NCI-H146 treated with DMSO at 0.1 percent for 48 hours (cell line): ENCODE results near the gene SLC39A5.

Source experiments
- DNase-seq: peaks from one replicate; lab custom pipeline; 2025; ENCODE audit not compliant: unreplicated experiment; lab: John Stamatoyannopoulos, UW

Gene SLC39A5

GRCh38 chr12:56213878-56214277, 16.0 kb upstream of the SLC39A5 start:
- DNase-seq: no peak

- no peak for DNase-seq
Observed at GRCh38 chr12:56216461-56216860, 13.4 kb upstream of the SLC39A5 start.

GRCh38 chr12:56219840-56220239, 10.0 kb upstream of the SLC39A5 start:
- no peak for DNase-seq

- no peak for DNase-seq
Observed at GRCh38 chr12:56220611-56221231, 9.1 kb upstream of the SLC39A5 start.

GRCh38 chr12:56221232-56221756, 8.6 kb upstream of the SLC39A5 start:
- no peak for DNase-seq

- DNase-seq: peak; percentile 98
Observed at GRCh38 chr12:56221757-56222530, 7.9 kb upstream of the SLC39A5 start, which contains the start of gene RNF41. RNF41 (minus strand) TSS chr12:56221922; CDS start chr12:56214047, 7,875 bp downstream.

- DNase-seq: no peak
Observed at GRCh38 chr12:56222531-56222895, 7.3 kb upstream of the SLC39A5 start.

- no peak for DNase-seq
Observed at GRCh38 chr12:56223571-56224101, 6.2 kb upstream of the SLC39A5 start.

GRCh38 chr12:56224102-56224701, 5.6 kb upstream of the SLC39A5 start, which contains the start of gene NABP2:
NABP2 (plus strand) TSS chr12:56224342; CDS start chr12:56224857, 515 bp downstream.
- DNase-seq: peak; percentile 98

GRCh38 chr12:56224954-56225353, 4.9 kb upstream of the SLC39A5 start:
- no peak for DNase-seq

GRCh38 chr12:56229082-56229481, 769 bp upstream of the SLC39A5 start:
- DNase-seq: no peak

GRCh38 chr12:56230432-56231183, 757 bp downstream of the SLC39A5 start:
- DNase-seq: no peak

GRCh38 chr12:56231184-56231582, 1.3 kb downstream of the SLC39A5 start:
- DNase-seq: no peak

GRCh38 chr12:56234746-56235436, 5.0 kb downstream of the SLC39A5 start:
- no peak for DNase-seq

GRCh38 chr12:56236091-56236490, 6.2 kb downstream of the SLC39A5 start:
- no peak for DNase-seq

- no peak for DNase-seq
Observed at GRCh38 chr12:56236985-56237384, 7.1 kb downstream of the SLC39A5 start.

- DNase-seq: no peak
Observed at GRCh38 chr12:56237552-56237951, 7.7 kb downstream of the SLC39A5 start.

- DNase-seq: no peak
Observed at GRCh38 chr12:56241424-56242303, 11.8 kb downstream of the SLC39A5 start.

GRCh38 chr12:56242986-56243385, 13.1 kb downstream of the SLC39A5 start:
- DNase-seq: no peak
